K562 (cell line): ENCODE results near the gene SLC2A4. TPM values are rescaled to one million over a fixed set of nuclear protein-coding genes. Genes with fewer than 3 reads are reported as not detected.

ENCODE experiments used
- ARNT ChIP-seq, 2 experiments: fragments of 450-650 bp; IDR thresholded peaks; 2 replicates each; pipeline ENCODE4 v1.6.1; 2016; ENCODE audit warnings: mild to moderate bottlenecking in 1 of 2
- CBX1 ChIP-seq: sonication (generic); IDR thresholded peaks from 2 replicates; pipeline ENCODE4 v1.6.1; 2016; ENCODE audit warnings: antibody characterized with exemption, low read depth, mild to moderate bottlenecking
- DDX20 ChIP-seq: fragments of 450-650 bp; IDR thresholded peaks from 2 replicates; pipeline ENCODE4 v1.6.1; 2016; ENCODE audit warnings: missing genetic modification characterization, low read depth, mild to moderate bottlenecking, missing compliant biosample characterization, moderate library complexity
- ETV5 ChIP-seq: sonication (generic); formaldehyde crosslinking; IDR thresholded peaks from 2 replicates; pipeline ENCODE4 v1.4.0; 2020; ENCODE audit warnings: low read depth, mild to moderate bottlenecking, missing genetic modification reagents
- ILF3 ChIP-seq: fragments of 450-650 bp; IDR thresholded peaks from 2 replicates; pipeline ENCODE4 v1.6.1; 2018; ENCODE audit warnings: antibody characterized with exemption, mild to moderate bottlenecking, moderate library complexity, borderline replicate concordance
- NCOA1 ChIP-seq: fragments of 450-650 bp; IDR thresholded peaks from 2 replicates; pipeline ENCODE4 v1.6.1; 2016; ENCODE audit warnings: low read depth
- POU5F1 ChIP-seq: fragments of 150-350 bp; IDR thresholded peaks from 2 replicates; pipeline ENCODE4 v1.6.1; 2014; ENCODE audit warnings: borderline replicate concordance, low read length, low read depth, mild to moderate bottlenecking; ENCODE audit not compliant: partially characterized antibody
- RB1 ChIP-seq: fragments of 450-650 bp; IDR thresholded peaks from 2 replicates; pipeline ENCODE4 v1.6.1; 2017; ENCODE audit warnings: low read depth, mild to moderate bottlenecking
- SAFB2 ChIP-seq: fragments of 200-400 bp; formaldehyde crosslinking; IDR thresholded peaks from 2 replicates; pipeline ENCODE4 v1.6.1; 2018; ENCODE audit warnings: borderline replicate concordance, low read length, low read depth, moderate library complexity; ENCODE audit not compliant: severe bottlenecking
- ZEB2 ChIP-seq: fragments of 450-650 bp; IDR thresholded peaks from 2 replicates; pipeline ENCODE4 v1.6.1; 2016
- ZZZ3 ChIP-seq: fragments of 450-650 bp; IDR thresholded peaks from 2 replicates; pipeline ENCODE4 v1.6.1; 2016; ENCODE audit warnings: antibody characterized with exemption, mild to moderate bottlenecking, moderate library complexity
- polyA plus RNA-seq, 8 experiments: library from polyadenylated mRNA; depleted of rRNA in 4 of 8; stranded (reverse) in 5 of 8; unstranded in 3 of 8; fragments of >200 nt; fragmentation: Nextera tagmentation in 2 of 8; fragmentation: Illumina TruSeq in 1 of 8; extraction: Ambion mirVana in 2 of 8; extraction: Trizol in 1 of 8; gene quantifications; 2 replicates each; pipeline versions ENCODE4 v1.2.1 to v1.2.3, GENCODE V29; 2011 to 2014; ENCODE audit warnings: inconsistent platforms in 1 of 8, missing spikeins in 1 of 8
- total RNA-seq, 7 experiments: library from RNA; depleted of rRNA in 6 of 7; stranded (reverse); fragments of >200 nt in 6 of 7; fragmentation: Illumina TruSeq in 2 of 7; extraction: Trizol in 2 of 7; gene quantifications; 2 replicates each; pipeline versions ENCODE4 v1.2.1 to v1.2.3, GENCODE V29; 2011 to 2021; ENCODE audit warnings: low replicate concordance in 1 of 7
- TF ChIP-seq, protein P1 (sequence below): fragments of 250-450 bp; sonication (Bioruptor Pico); IDR thresholded peaks from 2 replicates; pipeline ENCODE4 v1.5.0; 2021
- TF ChIP-seq, protein P2 (sequence below): sonication (generic); formaldehyde crosslinking; IDR thresholded peaks from 2 replicates; pipeline ENCODE4 v1.8.0; 2022; ENCODE audit warnings: mild to moderate bottlenecking, missing genetic modification reagents
- TF ChIP-seq, protein P3 (sequence below): fragments of 250-450 bp; sonication (Bioruptor Pico); IDR thresholded peaks from 2 replicates; pipeline ENCODE4 v1.5.1; 2021; ENCODE audit warnings: mild to moderate bottlenecking
- TF ChIP-seq, protein P4 (sequence below): sonication (generic); formaldehyde crosslinking; IDR thresholded peaks from 2 replicates; pipeline ENCODE4 v1.8.0; 2022; ENCODE audit warnings: mild to moderate bottlenecking, missing genetic modification reagents
- TF ChIP-seq, protein P5 (sequence below): sonication (generic); formaldehyde crosslinking; IDR thresholded peaks from 2 replicates; pipeline ENCODE4 v1.4.0; 2020; ENCODE audit warnings: mild to moderate bottlenecking, missing genetic modification reagents

SLC2A4 gene
- total and polyA plus RNA-seq, 9 of the 15 experiments (the other 6 are each of a cell fraction or from before 2014, with no cell fraction given), result 0.74 to 3.5 (median 1.6) TPM

DNA sequence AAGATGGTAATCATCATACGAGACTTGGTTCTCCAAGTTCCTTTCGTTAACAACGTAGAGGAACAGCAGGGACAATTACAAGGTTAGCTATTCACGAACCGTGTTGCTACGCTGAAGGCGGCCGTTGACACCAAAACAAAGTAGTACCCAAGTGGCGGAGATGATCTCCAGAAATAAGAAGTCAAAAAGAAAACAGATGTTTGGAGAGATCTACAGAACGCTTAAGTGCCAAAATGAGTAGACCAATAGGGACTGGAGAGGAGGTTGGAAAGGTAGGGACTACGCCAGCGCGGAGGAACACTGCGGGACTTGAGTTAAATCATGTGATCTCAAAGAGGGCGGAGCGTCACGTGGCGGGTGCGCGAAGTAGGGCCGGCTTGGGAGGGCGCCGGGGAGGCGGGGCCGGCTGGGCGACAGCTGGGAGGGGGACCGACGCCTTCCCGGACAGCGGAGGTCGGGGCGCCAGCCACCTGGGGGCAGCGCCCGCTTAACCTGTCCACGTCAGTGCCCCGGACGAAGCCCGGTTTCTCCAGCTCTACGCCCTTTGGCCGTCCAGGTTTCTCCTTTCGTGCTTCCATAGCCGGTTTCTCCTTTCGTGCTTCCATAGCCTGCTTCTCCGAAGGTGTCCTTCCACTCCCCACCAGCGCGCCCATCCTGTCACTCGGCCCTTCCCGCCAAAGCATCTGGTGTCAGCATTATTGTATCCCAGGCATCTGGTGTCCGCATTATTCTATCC lies 38.6 kb upstream of the SLC2A4 start (continued):
- 0 out of 2 replicates have a peak, but pooled peaks have one; percentile 35 for TF ChIP-seq NCOA1
- no peak for TF ChIP-seq ZEB2
- no peak for TF ChIP-seq POU5F1
- peak; percentile 59; the same call in 1 of the 2 replicates for TF ChIP-seq CBX1
- TF ChIP-seq ETV5, result no peak
- TF ChIP-seq ZZZ3, result no peak
- TF ChIP-seq ILF3, result 0 out of 2 replicates have a peak, but pooled peaks have one; percentile 61
- TF ChIP-seq, protein P1, sequence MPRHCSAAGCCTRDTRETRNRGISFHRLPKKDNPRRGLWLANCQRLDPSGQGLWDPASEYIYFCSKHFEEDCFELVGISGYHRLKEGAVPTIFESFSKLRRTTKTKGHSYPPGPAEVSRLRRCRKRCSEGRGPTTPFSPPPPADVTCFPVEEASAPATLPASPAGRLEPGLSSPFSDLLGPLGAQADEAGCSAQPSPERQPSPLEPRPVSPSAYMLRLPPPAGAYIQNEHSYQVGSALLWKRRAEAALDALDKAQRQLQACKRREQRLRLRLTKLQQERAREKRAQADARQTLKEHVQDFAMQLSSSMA (CRISPR knock-in tag), result 0 out of 2 replicates have a peak, but pooled peaks have one; percentile 71
- TF ChIP-seq, protein P2, sequence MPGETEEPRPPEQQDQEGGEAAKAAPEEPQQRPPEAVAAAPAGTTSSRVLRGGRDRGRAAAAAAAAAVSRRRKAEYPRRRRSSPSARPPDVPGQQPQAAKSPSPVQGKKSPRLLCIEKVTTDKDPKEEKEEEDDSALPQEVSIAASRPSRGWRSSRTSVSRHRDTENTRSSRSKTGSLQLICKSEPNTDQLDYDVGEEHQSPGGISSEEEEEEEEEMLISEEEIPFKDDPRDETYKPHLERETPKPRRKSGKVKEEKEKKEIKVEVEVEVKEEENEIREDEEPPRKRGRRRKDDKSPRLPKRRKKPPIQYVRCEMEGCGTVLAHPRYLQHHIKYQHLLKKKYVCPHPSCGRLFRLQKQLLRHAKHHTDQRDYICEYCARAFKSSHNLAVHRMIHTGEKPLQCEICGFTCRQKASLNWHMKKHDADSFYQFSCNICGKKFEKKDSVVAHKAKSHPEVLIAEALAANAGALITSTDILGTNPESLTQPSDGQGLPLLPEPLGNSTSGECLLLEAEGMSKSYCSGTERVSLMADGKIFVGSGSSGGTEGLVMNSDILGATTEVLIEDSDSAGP (CRISPR knock-in tag), result no peak
- peak; percentile 44; the same call in 1 of the 2 replicates for TF ChIP-seq RB1
- TF ChIP-seq, protein P3, sequence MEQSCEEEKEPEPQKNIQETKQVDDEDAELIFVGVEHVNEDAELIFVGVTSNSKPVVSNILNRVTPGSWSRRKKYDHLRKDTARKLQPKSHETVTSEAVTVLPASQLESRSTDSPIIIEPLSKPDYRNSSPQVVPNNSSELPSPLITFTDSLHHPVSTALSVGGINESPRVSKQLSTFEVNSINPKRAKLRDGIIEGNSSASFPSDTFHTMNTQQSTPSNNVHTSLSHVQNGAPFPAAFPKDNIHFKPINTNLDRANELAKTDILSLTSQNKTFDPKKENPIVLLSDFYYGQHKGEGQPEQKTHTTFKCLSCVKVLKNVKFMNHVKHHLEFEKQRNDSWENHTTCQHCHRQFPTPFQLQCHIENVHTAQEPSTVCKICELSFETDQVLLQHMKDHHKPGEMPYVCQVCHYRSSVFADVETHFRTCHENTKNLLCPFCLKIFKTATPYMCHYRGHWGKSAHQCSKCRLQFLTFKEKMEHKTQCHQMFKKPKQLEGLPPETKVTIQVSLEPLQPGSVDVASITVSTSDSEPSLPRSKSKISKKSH (CRISPR knock-in tag), result 0 out of 2 replicates have a peak, but pooled peaks have one; percentile 40
- TF ChIP-seq, protein P4, sequence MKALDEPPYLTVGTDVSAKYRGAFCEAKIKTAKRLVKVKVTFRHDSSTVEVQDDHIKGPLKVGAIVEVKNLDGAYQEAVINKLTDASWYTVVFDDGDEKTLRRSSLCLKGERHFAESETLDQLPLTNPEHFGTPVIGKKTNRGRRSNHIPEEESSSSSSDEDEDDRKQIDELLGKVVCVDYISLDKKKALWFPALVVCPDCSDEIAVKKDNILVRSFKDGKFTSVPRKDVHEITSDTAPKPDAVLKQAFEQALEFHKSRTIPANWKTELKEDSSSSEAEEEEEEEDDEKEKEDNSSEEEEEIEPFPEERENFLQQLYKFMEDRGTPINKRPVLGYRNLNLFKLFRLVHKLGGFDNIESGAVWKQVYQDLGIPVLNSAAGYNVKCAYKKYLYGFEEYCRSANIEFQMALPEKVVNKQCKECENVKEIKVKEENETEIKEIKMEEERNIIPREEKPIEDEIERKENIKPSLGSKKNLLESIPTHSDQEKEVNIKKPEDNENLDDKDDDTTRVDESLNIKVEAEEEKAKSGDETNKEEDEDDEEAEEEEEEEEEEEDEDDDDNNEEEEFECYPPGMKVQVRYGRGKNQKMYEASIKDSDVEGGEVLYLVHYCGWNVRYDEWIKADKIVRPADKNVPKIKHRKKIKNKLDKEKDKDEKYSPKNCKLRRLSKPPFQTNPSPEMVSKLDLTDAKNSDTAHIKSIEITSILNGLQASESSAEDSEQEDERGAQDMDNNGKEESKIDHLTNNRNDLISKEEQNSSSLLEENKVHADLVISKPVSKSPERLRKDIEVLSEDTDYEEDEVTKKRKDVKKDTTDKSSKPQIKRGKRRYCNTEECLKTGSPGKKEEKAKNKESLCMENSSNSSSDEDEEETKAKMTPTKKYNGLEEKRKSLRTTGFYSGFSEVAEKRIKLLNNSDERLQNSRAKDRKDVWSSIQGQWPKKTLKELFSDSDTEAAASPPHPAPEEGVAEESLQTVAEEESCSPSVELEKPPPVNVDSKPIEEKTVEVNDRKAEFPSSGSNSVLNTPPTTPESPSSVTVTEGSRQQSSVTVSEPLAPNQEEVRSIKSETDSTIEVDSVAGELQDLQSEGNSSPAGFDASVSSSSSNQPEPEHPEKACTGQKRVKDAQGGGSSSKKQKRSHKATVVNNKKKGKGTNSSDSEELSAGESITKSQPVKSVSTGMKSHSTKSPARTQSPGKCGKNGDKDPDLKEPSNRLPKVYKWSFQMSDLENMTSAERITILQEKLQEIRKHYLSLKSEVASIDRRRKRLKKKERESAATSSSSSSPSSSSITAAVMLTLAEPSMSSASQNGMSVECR (CRISPR knock-in tag), result peak; percentile 84
- TF ChIP-seq, protein P5, sequence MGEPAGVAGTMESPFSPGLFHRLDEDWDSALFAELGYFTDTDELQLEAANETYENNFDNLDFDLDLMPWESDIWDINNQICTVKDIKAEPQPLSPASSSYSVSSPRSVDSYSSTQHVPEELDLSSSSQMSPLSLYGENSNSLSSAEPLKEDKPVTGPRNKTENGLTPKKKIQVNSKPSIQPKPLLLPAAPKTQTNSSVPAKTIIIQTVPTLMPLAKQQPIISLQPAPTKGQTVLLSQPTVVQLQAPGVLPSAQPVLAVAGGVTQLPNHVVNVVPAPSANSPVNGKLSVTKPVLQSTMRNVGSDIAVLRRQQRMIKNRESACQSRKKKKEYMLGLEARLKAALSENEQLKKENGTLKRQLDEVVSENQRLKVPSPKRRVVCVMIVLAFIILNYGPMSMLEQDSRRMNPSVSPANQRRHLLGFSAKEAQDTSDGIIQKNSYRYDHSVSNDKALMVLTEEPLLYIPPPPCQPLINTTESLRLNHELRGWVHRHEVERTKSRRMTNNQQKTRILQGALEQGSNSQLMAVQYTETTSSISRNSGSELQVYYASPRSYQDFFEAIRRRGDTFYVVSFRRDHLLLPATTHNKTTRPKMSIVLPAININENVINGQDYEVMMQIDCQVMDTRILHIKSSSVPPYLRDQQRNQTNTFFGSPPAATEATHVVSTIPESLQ (CRISPR knock-in tag), result no peak
- no peak for TF ChIP-seq SAFB2
- no peak for TF ChIP-seq DDX20 (tag)
- peak; percentile 74 to 81; a peak in 2 of 4 replicates for TF ChIP-seq ARNT (IDR thresholded peaks at IDR 0.05)
